ENCODE results near the gene XYLT1. TPM values are rescaled to one million over a fixed set of nuclear protein-coding genes. Genes with fewer than 3 reads are reported as not detected.

Gene XYLT1
- total RNA-seq, 2 donors from 2014 or later = 14.4 to 31.3 TPM

- Histone ChIP-seq H3K36me3 (no peaks in the 10 kb centered on the region), H3K4me1 (peaks cover 0 to 25% of the 10 kb centered on the region in 2 donors), H3K9me3 (no peaks in the 10 kb centered on the region), H3K4me3 (no peak overlapping the region), H3K27me3 (no peaks in the 10 kb centered on the region), H3K27ac (no peak overlapping the region)
- TF ChIP-seq CTCF (IDR thresholded peaks at IDR 0.05) = no peak
- DNase-seq (ENCODE audit: low spot score) = no peak
These were observed 243.5 kb downstream of the XYLT1 start for GRCh38 chr16:17227278-17227677.

GRCh38 chr16:17225541-17225940, 245.2 kb downstream of the XYLT1 start:
- H3K36me3 ChIP-seq = no peaks in the 10 kb centered on the region
- no peak for DNase-seq (ENCODE audit: low spot score)
- peak overlapping the region; percentile 73 for H3K27ac ChIP-seq
- H3K27me3 ChIP-seq = no peaks in the 10 kb centered on the region
- H3K9me3 ChIP-seq = no peaks in the 10 kb centered on the region
- peaks cover 0 to 25% of the 10 kb centered on the region in 2 donors for H3K4me1 ChIP-seq
- no peak for TF ChIP-seq CTCF (IDR thresholded peaks at IDR 0.05)
- no peak overlapping the region for H3K4me3 ChIP-seq

GRCh38 chr16:17224879-17225281, 245.9 kb downstream of the XYLT1 start:
- H3K4me1 ChIP-seq = peaks cover 0 to 25% of the 10 kb centered on the region in 2 donors
- peak; percentile 85 for DNase-seq (ENCODE audit: low spot score)
- no peak for TF ChIP-seq CTCF (IDR thresholded peaks at IDR 0.05)
- H3K9me3 ChIP-seq = no peaks in the 10 kb centered on the region
- no peaks in the 10 kb centered on the region for H3K27me3 ChIP-seq
- H3K27ac ChIP-seq = peak overlapping the region; percentile 73
- H3K4me3 ChIP-seq = no peak overlapping the region
- H3K36me3 ChIP-seq = no peaks in the 10 kb centered on the region

- no peak for DNase-seq (ENCODE audit: low spot score)
- H3K27ac ChIP-seq = peak overlapping the region; percentile 73
- H3K27me3 ChIP-seq = no peaks in the 10 kb centered on the region
- no peak overlapping the region for H3K4me3 ChIP-seq
- H3K4me1 ChIP-seq = peaks cover 0 to 25% of the 10 kb centered on the region in 2 donors
- H3K36me3 ChIP-seq = no peaks in the 10 kb centered on the region
- TF ChIP-seq CTCF (IDR thresholded peaks at IDR 0.05) = no peak
- H3K9me3 ChIP-seq = no peaks in the 10 kb centered on the region
These were observed 246.4 kb downstream of the XYLT1 start for GRCh38 chr16:17224350-17224749.

GRCh38 chr16:17223576-17223975, 247.2 kb downstream of the XYLT1 start:
- no peak overlapping the region for H3K4me3 ChIP-seq
- peak overlapping the region; percentile 73 for H3K27ac ChIP-seq
- H3K36me3 ChIP-seq = no peaks in the 10 kb centered on the region
- no peak for TF ChIP-seq CTCF (IDR thresholded peaks at IDR 0.05)
- H3K9me3 ChIP-seq = no peaks in the 10 kb centered on the region
- H3K27me3 ChIP-seq = no peaks in the 10 kb centered on the region
- peaks cover 0 to 25% of the 10 kb centered on the region in 2 donors for H3K4me1 ChIP-seq
- DNase-seq (ENCODE audit: low spot score) = no peak

- no peaks in the 10 kb centered on the region for H3K36me3 ChIP-seq
- no peak overlapping the region for H3K4me3 ChIP-seq
- no peaks in the 10 kb centered on the region for H3K27me3 ChIP-seq
- DNase-seq (ENCODE audit: low spot score) = no peak
- TF ChIP-seq CTCF (IDR thresholded peaks at IDR 0.05) = no peak
- peak overlapping the region; percentile 73 for H3K27ac ChIP-seq
- peaks cover 0 to 25% of the 10 kb centered on the region in 2 donors for H3K4me1 ChIP-seq
- no peaks in the 10 kb centered on the region for H3K9me3 ChIP-seq
These were observed 247.8 kb downstream of the XYLT1 start for GRCh38 chr16:17222871-17223401.
